ENCODE measurements around the gene SERPINB6.

DNA sequence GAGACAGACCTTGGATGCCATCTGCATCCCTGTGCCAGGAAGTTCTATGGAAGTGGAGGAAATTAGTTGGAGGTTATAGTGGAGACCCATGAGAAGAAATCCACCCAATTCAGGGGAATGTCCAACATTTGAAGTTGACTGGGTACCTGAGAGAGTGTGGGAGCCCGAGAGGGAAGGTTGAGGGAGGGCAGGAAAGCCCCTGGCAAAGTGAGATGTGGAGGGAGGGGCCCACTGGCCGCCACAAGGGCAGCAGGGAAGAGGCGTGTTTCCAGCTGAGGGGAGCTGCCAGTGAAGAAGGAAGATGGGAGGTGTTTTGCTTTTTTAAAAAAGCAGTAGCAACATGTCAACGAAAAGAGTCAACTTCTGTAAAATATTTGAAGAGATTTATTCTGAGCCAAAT, 52.0 kb downstream of the SERPINB6 start:
- TF ChIP-seq EZH2 (IDR thresholded peaks at IDR 0.05; ENCODE audit: insufficient read depth, poor library complexity, severe bottlenecking), result no peak
- TF ChIP-seq EZH2phosphoT487 (IDR thresholded peaks at IDR 0.05; ENCODE audit: insufficient read depth, low read depth), result no peak

All from GM23248 (cell line).